ENCODE measurements around the gene SYNGR2.
"Not testable (repeated sequence)": the region's sequence is repeated elsewhere in the genome, so short reads cannot be mapped to it uniquely, and the experiment has no call there.

SYNGR2 gene

DNA sequence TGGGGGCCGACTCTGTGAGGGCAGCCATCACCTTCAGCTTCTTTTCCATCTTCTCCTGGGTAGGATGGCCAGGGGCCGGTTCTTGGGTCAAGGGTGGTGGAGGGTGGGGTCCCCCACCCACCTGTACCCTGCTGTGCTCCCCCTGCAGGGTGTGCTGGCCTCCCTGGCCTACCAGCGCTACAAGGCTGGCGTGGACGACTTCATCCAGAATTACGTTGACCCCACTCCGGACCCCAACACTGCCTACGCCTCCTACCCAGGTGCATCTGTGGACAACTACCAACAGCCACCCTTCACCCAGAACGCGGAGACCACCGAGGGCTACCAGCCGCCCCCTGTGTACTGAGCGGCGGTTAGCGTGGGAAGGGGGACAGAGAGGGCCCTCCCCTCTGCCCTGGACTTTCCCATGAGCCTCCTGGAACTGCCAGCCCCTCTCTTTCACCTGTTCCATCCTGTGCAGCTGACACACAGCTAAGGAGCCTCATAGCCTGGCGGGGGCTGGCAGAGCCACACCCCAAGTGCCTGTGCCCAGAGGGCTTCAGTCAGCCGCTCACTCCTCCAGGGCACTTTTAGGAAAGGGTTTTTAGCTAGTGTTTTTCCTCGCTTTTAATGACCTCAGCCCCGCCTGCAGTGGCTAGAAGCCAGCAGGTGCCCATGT lies 3.3 kb downstream of the SYNGR2 start:
- DNase-seq (ENCODE audit: low read depth, low spot score): not testable (repeated sequence)

DNA sequence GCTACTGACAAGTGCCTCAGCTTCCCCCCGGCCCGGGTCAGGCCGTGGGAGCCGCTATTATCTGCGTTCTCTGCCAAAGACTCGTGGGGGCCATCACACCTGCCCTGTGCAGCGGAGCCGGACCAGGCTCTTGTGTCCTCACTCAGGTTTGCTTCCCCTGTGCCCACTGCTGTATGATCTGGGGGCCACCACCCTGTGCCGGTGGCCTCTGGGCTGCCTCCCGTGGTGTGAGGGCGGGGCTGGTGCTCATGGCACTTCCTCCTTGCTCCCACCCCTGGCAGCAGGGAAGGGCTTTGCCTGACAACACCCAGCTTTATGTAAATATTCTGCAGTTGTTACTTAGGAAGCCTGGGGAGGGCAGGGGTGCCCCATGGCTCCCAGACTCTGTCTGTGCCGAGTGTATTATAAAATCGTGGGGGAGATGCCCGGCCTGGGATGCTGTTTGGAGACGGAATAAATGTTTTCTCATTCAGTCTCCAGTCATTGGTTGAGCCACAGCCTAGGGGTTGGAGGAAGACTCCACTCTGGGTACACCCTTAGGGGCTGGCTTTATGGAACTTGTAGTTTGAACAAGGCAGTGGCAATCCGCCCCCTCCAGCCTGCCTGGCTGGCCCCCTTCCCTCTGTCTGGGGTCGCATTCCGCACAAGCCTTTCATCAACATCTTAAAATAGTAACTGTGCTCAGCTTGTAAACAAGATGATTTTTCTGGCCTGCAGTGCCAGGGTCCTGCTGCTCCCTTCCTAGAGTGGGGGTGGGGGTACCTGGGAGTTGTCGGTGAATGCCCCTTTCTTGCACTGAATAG lies 4.1 kb downstream of the SYNGR2 start:
- no peak for DNase-seq (ENCODE audit: low read depth, low spot score)

DNA sequence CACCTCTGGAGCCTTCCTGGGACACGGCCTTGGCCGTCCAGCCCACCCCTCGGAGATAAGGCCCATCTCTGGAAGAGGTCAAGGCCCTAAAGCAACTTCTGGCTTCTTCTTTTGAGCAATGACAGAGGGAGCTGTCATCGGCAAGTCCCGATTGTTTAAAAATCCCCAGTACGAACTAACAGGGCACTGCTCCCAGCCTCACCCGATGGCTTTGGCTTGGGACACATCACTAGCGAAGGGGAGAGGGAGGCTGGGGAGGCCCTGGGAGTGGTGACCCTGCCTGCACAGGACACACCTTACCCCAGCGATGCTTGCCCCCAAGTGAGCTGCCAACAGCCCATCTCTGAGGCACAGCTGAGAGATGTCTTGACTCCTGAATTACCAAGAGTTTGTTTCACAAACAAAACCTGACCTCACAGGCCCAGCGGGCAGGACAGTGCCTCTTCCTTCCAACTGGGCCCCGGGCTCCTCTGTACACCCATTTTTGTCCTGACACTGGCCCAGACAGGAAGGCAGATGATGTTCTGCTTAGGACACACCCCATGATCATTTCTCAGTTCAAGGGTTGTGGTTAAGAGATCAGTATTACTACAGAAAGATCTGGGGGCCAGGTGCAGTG lies 4.8 kb downstream of the SYNGR2 start:
- no peak for DNase-seq (ENCODE audit: low read depth, low spot score)

DNA sequence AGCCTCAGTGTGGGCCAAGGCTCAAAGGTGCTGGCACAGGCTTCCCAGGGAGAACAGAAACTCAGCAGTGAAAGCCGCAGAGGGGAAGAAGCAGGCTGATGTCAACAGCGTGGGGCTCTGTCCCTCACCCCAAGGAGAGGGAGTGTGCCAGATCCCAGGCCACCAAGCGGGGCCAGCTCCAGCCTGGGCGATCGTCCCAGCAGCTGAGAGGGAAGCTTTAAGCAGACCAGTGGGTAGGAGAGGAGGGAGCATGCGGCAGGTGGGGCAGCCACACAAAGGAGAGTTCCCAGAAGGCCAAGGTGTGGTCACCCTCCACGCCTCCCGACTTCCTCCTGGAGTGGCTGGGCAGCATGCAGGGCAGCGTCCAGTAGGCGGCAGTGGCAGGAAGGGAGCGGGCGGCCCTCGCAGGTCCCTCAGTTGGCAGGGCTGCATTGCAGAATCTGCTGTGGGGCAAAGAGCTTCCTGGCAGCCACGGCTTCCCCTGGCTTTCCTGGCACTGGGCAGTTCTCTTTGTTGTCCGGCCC lies 6.0 kb downstream of the SYNGR2 start:
- no peak for DNase-seq (ENCODE audit: low read depth, low spot score)

DNA sequence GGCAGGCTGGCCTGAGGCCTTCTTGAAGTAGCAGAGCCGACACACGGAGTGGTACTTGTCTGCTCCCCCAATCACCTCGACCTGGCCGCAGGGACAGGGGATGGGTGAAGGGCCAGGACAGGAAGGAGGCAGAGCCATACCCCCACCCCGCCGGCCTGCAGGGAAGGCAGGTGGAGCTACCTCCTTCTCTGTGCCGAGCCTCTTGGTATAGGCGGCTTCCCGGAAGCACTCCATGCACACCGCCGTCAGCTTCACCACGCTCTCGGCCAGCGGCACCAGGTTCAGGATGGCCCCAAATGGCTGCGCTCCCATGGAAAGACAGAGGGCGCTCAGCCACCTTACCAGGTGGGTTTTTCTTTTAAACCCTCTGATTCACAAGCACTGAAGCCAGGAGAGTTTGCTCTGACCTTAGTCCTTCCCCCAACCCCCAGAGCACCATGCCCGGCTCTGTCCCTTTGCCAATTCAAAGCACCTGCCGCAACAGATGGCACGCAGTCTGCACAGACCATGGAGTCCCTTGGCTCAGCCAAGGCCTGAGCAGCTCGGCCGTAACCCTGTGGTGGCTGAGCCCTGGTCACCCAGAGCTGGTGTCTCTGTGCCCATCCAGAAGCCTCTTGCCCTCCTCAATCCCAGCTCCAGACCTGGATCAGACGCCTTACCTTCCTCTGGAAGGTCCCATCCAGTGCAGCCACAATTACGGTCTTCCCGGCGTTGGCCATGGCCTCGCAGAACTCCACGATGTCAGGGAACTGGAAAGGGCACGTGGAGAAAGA lies 6.7 kb downstream of the SYNGR2 start:
- no peak for DNase-seq (ENCODE audit: low read depth, low spot score)

DNA sequence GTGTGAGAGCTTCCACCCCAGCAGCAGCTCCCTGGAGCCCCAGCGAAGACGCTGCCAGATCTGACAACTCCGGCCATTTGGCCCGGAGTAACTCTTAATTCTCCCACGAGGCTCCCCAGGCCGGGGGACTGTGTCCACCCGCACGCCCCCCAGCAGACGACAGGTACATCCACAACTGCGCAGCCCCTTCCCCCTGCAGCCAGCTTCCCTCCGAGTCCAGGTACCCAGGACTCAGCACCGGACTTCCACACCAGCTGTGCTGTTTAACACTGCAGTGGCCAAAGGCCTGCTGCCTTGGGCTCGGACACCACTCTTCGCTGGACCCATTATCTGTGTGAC lies 7.2 kb downstream of the SYNGR2 start:
- DNase-seq (ENCODE audit: low read depth, low spot score): no peak

DNA sequence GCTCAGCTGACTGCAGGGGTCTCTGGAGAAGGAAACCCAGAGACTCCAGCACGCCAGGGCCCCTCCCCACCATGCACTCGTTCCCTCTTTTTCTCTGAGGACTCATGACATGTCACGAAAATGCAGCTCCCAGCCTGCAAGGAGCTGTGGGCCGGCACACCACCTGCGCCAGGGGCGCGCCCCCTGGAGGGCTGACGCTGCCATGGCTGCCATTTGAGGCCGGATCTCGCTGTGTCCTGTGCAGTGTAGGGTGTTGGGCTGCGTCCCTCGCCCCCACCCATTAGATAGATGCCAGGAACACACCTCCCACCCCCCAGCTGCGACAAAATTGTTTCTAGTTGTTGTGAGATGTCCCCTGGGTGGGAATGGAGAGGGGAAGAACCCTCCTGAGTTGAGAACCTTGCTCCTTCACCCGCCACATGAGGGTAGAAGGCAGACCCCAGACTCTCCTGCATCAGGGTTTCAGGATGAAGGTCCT lies 8.2 kb downstream of the SYNGR2 start:
- peak; percentile 51 for DNase-seq (ENCODE audit: low read depth, low spot score)

DNA sequence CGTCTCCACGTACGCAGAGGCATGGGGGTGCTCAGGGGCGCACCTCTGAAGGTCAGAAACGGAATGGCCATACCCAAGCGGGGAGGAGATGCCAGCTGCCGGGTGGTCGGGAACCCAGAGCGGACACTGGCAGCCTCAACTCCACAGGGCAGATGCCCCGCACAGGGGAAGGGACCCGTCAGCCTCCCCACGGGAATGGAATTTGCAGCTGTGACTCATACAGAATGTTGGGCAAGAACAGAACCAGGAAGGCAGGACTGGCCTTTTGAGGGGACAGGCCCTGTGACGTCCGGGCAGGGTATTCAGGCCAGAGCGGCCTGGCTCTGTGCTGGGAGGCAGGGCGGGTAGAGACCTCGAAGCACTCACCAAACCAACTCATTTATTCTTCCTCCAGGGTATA lies 11.0 kb downstream of the SYNGR2 start:
- no peak for DNase-seq (ENCODE audit: low read depth, low spot score)

DNA sequence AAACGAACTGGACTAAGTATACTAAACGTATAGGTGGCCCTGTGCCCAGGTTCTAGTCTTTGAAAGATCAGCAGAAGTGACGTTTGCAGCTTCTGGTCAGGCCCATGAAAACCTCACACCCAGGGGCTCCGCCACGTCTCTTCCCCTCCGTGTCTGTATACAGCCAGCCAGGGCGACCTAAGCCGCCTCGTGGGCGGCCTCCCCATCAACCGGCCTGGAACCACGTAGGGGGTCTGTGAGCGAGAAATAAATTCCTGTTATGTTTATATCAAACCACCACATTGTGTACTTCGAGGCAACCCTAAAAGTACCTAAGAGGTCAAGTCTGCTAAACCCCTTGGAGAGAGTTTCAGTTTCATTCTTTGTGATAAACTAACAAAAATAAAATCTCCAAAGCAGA lies 11.7 kb downstream of the SYNGR2 start:
- DNase-seq (ENCODE audit: low read depth, low spot score): no peak

DNA sequence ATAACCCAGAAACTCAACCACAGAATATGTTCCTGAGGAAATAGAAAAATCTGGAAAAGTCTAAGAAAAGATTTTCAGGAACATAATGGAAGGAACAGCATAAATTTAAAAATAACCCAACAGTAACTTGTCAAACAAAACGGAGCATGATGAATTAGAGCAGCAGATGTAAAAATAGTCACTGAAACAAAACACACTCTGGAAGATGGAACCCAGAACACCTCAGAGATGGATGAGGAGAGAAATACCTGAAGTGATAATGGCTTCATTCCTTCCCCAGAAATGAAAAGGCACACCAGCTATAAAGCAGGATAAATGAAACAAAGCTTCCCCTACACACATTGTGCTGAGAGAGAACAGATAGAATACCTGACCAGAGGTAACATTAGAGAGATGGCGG lies 12.1 kb downstream of the SYNGR2 start:
- DNase-seq (ENCODE audit: low read depth, low spot score): no peak

DNA sequence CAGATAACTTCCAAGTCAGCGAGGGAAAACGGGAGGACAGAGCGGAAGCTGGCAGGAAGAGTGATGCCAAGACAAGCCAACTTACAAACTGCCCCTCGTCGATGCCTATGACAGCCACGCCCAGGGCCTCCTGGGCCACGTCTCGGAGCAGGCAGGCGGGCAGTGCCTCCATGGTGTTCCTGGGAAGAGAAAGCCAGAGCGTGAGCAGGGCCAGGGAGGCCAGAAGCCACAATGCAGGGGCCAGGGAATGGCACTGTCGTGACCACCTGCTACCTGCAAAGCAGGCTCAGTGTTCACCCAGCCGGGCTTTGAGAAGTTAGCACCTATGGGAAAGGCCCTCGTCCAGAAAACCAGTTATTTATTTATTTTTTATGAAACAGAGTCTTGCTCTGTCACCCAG lies 14.1 kb downstream of the SYNGR2 start:
- DNase-seq (ENCODE audit: low read depth, low spot score): no peak

DNA sequence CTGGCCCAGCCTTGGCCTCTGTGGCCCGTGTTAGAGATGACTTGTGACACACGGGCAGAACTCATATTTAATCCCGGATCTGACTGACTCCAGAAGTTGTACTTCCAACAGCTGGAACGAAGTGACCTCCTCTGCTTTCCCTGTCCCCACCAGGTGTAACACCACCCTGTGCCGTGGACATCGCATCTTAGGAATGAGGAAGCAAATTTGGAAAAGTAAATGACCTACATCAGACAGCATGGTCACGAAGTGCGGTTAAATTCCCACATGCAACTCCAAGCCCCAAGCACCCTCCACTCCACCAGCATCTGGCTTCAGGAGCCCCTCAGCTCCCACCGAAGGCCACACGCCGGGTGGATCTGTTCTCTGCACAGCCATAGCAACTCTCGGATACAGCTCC lies 15.5 kb downstream of the SYNGR2 start:
- DNase-seq (ENCODE audit: low read depth, low spot score): no peak

DNA sequence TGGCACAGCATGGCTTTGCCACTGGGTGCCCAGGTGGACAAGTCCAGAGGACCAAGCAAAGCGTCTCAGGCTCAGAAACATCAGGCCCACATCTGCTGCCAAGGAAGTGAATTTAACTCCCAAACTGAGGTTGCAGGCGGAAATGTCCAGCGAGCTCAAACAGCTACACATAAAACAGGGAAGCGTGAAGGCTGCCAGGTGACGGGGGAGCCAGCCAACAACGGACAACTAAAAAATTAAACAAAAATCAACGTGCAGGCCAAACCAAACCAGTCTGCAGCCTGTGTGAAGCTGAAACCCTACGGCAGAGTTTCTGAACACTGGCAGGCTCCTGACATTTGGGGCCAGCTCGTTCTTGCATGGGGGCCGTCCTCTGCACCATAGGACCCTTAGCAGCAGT lies 16.0 kb downstream of the SYNGR2 start:
- DNase-seq (ENCODE audit: low read depth, low spot score): no peak

DNA sequence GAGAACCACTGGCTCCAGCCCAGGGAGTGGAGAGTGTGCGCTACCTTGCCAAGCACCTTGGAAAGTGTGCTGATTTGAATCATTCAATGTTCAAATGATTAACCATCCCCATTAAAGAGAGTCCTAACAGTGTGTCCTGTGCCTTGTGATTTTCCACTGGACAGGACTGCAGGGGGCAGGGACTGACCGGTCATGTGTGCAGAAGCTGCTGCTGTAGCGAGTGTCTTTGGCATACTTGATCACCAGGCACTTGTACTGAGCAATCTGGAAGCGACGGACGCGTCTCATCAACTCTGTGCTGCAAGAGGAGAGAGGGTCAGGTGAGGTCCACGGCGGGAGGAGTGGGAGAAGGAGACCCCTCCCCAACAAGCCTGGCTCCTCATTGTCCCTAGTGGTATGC lies 16.5 kb downstream of the SYNGR2 start:
- DNase-seq (ENCODE audit: low read depth, low spot score): no peak

DNA sequence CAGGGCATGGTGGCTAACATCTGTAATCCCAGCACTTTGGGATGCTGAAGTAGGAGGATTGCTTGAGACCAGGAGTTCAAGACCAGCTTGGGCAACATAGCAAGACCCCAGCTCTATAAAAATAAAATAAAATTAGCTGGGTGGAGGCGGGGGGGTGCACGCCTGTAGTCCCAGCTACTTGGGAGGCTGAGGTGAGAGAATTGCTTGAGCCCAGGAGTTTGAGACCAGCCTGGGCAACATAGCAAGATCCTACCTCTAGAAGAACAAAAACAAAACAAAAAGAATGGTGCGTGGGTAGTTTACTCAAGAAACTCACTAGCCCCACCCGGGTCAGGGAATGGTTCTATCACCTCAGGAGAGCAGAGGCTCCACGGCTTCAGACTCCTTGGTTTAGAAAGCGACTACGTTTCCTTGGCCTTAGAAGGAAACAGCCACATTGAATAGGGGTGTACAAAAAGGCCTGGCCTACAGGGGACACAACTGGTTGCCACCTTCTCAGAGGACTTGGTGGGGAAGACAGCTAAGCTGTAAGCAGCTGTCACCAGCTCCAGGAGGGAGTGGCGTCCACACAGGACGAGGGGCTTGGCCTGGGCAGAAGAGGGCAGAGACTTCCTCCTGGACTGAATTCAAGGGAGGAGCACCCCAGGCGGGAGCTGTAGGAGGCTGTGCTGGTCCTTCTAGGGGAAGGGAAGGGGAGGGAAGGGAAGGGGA lies 17.8 kb downstream of the SYNGR2 start:
- DNase-seq (ENCODE audit: low read depth, low spot score): no peak

DNA sequence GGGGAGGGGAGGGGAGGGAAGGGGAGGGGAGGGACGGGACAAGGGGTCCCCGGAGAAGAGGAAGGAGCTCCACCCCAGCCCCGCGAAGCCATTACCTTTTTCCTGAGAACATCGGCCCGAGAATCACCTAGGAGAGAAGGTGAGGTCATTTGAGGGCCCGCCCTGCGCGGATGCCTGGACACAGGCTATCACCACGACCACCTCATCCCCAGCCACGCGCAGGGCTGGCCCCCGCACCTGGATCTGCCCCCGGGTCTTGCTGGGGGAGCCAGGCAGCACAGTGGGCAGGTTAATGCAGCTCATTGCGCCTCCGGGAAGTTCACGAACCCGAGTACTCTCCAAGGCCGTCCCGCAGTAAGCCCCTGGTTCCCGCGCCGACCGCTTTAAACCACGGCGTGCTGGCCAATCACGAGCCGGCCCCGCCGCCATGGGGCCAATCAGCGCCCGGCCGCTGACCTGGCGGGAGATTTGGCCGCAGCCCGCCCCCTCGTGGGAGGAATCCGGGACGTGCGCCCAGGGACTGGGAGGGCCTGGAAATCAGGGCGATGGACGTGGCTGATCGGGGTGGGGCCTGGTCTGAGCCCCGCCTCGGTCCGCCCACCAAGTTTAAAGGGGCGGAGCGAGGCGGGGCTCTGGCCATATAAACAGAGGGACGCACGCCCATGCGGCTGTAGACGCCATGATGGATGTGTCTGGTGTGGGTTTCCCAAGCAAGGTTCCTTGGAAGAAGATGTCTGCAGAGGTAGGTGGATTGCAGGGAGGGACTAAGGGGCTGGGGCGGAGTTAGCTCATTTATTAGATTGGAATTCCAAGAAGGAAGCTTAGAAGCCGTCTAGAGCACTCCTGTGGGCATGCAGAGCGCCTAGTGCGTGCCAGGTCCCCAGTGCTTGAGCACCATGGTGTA lies 18.6 kb downstream of the SYNGR2 start, which contains the start of the genes AFMID and TK1:
TSS of gene AFMID (plus strand) at position 671 of the 904 bp plus-strand sequence. CDS start at position 680, 9 bp downstream.
TSS of gene TK1 (minus strand) at position 361 of the 904 bp plus-strand sequence. CDS start at position 303, 58 bp downstream.
- DNase-seq (ENCODE audit: low read depth, low spot score): peak; percentile 60

DNA sequence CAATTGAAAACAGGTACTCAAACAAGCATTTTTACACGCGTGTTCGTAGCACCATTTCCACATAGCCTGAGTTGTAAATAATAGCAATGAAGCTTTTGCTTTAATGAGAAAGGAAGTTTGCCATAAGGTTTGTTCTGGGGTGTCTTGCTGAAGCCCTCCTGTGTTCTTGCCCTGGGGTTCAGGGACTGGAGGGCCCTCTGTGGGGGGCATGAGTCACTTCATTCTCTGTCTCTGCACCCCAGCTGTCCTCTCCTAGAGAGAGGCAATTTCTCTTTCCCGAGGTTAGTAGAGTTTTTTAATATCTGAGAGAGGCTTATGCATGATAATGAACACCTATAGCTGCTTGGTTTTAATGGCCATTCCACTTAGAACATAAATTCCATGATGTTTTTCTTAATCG lies 28.3 kb downstream of the SYNGR2 start:
- no peak for DNase-seq (ENCODE audit: low read depth, low spot score)

DNA sequence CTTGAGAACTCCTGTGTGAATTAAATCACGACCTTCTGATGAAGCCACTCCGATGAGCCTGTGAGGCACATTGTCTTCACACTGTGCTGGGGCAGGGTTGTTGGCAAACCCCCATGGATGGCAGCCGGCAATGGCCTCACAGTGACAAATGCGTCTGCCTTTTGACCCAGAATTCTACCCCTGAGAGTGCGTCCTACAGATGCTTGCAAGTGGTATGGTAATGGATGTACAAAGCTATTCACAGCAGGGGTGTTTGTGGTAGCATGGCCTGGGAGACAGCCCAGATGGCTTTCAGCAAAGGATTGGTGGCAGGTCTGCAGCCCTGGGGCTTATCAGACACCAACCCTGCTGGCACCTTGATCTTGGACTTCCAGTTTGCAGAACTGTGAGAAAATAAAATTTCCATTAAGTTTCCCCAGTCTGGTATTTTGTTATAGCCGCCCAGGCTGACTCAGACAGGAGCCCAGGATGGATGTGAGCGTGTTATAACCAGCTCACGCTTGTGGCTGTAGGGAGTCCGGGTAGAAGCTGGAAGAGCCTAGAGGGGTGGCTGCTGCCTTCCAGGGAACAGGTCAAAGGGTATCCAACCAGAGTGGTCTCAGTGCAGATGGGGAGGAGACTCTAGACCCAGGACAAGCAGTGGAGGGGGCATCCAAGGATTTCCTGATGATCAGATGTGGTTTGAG lies 28.9 kb downstream of the SYNGR2 start:
- no peak for DNase-seq (ENCODE audit: low read depth, low spot score)

DNA sequence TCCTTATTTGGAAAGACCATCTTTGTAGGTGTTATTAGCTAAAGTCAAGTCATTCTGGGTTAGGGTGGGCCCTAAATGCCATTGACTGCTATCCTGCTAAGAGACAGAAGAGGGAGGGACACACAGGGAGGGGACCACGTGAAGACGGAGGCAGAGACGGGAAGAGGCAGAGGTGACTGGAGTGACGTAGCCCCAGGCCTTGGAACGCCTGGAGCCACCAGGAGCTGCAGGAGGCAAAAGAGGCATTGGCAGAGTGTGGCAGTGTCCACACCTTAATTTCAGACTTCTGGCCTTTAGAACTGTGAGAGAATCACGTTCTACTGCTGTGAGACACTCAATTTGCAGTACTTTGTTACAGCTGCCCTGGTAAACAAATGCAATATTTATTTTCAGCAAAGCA lies 32.1 kb downstream of the SYNGR2 start:
- no peak for DNase-seq (ENCODE audit: low read depth, low spot score)
